Measurements from ENCODE around the gene TBX10. TPM values are rescaled to one million over a fixed set of nuclear protein-coding genes. Genes with fewer than 3 reads are reported as not detected.
"Not testable (repeated sequence)": the region's sequence is repeated elsewhere in the genome, so short reads cannot be mapped to it uniquely, and the experiment has no call there.

TBX10 gene
- total and polyA plus RNA-seq, 4 experiments from 2014 or later = not detected

DNA sequence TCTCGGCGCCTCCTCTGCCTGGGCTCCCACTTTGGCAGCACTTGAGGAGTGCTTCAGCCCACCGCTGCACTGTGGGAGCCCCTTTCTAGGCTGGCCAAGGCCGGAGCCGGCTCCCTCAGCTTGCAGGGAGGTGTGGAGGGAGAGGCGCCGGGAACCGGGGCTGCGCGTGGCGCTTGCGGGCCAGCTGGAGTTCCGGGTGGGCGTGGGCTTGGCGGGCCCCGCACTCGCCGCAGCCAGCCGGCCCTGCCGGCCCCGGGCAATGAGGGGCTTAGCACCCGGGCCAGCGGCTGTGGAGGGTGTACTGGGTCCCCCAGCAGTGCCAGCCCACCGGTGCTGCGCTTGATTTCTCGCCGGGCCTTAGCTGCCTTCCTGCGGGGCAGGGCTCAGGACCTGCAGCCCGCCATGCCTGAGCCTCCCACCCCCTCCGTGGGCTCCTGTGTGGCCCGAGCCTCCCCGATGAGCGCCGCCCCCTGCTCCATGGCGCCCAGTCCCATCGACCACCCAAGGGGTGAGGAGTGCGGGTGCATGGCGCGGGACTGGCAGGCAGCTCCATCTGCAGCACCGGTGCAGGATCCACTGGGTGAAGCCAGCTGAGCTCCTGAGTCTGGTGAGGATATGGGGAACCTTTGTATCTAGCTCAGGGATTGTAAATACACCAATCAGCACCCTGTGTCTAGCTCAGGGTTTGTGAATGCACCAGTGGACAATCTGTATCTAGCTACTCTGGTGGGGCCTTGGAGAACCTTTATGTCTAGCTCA, 20.5 kb downstream of the TBX10 start:
- H3K36me3 Mint-ChIP-seq; POLR2A ChIA-PET (ENCODE audit: partially characterized antibody); H3K4me3 Mint-ChIP-seq; H3K9me3 ChIP-seq (ENCODE audit: control insufficient read depth in 1 of 2, low read length in 2 of 2); H3K27ac Mint-ChIP-seq; H3K27me3 ChIP-seq (ENCODE audit: insufficient read depth, low read length); H3K4me3 ChIP-seq (ENCODE audit: low read length in 2 of 2); intact Hi-C loops (cut with micrococcal nuclease); H3K27me3 Mint-ChIP-seq; H3K36me3 ChIP-seq (ENCODE audit: insufficient read depth, low read length); H3K9me3 Mint-ChIP-seq; DNase-seq; H3K27ac ChIP-seq (ENCODE audit: low read depth, low read length): not testable (repeated sequence)
- H3K4me1 ChIP-seq (ENCODE audit: insufficient read depth, low read length) = peaks cover 22% of the 10 kb centered on the region
- H3K4me1 Mint-ChIP-seq = peaks cover 6 to 23% (median 10%) of the 10 kb centered on the region in 4 donors
- CTCF ChIA-PET (ENCODE audit: partially characterized antibody) = interaction anchor here (1.4 kb wide), 1 partner anchor 17 kb away, joined by 3 read pairs; no protein-coding TSS in a partner anchor

DNA sequence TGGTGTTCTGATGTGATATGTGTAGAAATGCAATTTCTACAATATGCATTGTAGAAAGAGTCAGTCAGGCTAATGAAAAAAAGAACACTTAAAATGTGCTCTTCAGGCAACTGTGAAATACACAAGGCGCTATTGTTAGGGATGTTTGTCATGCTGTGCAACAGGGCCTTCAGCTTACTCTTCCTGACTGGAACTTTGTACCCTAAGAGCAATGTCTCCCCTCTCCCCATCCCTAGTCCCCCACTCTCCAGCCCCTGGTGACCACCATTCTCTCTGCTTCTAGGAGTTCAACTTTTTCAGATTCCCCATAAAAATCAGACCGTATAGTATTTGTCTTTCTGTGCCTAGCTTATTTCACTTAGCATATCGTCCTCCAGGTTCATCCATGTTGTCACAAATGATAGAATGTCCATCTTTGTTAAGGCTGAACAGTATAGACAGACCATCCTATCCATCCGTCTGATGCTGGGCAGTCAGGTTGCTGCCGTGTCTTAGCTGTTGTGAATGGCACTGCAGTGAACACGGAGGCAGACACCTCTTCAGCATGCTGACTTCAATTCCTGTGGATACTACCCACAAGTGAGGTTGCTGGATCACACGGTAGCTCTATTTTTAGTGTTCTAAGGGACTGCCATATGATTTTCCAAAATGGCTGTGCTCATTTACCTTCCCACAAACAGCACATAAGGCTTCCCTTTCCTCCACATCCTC, 22.2 kb downstream of the TBX10 start:
- intact Hi-C loops (cut with micrococcal nuclease) = no loop called here
- Mint-ChIP-seq H3K9me3 (no peaks in the 10 kb centered on the region), H3K27ac (peak overlapping the region; percentile 39 to 86 (median 72)), H3K4me1 (peaks cover 13 to 32% (median 20%) of the 10 kb centered on the region in 4 donors), H3K4me3 (peak overlapping the region in 3 of 8 donors; percentile 25 to 49 (median 45)), H3K27me3 (peaks cover 0 to 2% of the 10 kb centered on the region in 2 donors), H3K36me3 (peaks cover 1 to 7% of the 10 kb centered on the region in 2 donors)
- Histone ChIP-seq H3K9me3 (ENCODE audit: control insufficient read depth in 1 of 2, low read length in 2 of 2) (no peaks in the 10 kb centered on the region), H3K27me3 (ENCODE audit: insufficient read depth, low read length) (no peaks in the 10 kb centered on the region), H3K4me3 (ENCODE audit: low read length in 2 of 2) (no peak overlapping the region), H3K27ac (ENCODE audit: low read depth, low read length) (no peak overlapping the region), H3K36me3 (ENCODE audit: insufficient read depth, low read length) (no peaks in the 10 kb centered on the region), H3K4me1 (ENCODE audit: insufficient read depth, low read length) (peaks cover 33% of the 10 kb centered on the region)
- ChIA-PET POLR2A (ENCODE audit: partially characterized antibody) (interaction anchor here (0.6 to 5.2 kb wide), 2 partner anchors 12 to 13 kb away, joined by 3 to 44 read pairs; partner anchors contain the start of gene NUDT8), CTCF (ENCODE audit: partially characterized antibody) (interaction anchor here (6.9 kb wide), 1 partner anchor 11 kb away, joined by 55 read pairs; the partner anchor contains the start of gene NUDT8)
- DNase-seq = no peak

DNA sequence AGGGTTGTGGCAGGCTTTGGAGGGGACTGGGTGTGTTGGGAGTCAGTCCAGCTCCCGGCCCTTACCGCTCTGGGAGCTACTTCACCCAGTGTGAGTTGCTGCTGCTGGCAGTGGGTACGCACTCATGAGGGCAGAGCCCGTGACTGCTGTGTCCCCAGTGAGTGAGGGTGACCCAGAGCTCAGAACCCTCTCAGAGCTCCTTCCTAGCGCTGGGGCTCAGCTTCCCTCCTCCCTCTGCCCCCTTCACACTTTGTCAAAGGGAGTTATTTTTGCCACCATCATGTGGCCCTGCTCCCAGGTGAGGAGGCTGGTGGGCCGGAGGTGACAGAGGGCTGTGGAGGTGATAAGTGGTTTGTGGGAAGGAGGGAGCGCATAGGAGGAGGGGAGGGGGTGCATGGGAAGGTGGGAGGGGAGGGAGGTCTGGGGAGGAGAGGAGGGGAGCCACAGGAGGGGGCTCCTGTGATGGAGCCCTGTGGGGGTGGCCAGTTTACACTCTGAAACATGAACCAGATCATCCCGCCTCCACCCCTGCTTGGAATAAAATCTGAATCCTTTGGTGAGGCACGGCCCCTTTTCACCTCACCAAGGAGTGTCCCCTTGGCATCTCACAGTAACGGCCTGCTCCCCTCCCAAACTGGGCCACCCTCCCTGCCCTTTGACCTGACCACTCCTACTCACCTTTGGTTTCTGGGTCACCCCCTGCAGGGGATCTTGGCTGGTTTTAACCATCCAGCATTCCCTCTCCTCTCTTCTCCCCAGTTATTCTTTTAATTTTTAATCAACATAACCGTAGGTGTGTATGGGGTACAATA, 22.9 kb downstream of the TBX10 start:
- Histone ChIP-seq H3K27ac (ENCODE audit: low read depth, low read length) (no peak overlapping the region), H3K27me3 (ENCODE audit: insufficient read depth, low read length) (no peaks in the 10 kb centered on the region), H3K36me3 (ENCODE audit: insufficient read depth, low read length) (peaks cover 5% of the 10 kb centered on the region), H3K4me1 (ENCODE audit: insufficient read depth, low read length) (peaks cover 33% of the 10 kb centered on the region), H3K9me3 (ENCODE audit: control insufficient read depth in 1 of 2, low read length in 2 of 2) (no peaks in the 10 kb centered on the region), H3K4me3 (ENCODE audit: low read length in 2 of 2) (no peak overlapping the region)
- no peak for DNase-seq
- intact Hi-C loops (cut with micrococcal nuclease) = no loop called here
- peaks cover 13 to 37% (median 20%) of the 10 kb centered on the region in 4 donors for H3K4me1 Mint-ChIP-seq
- H3K27ac Mint-ChIP-seq = peak overlapping the region in 6 of 7 donors; percentile 39 to 86 (median 64)
- peak overlapping the region in 5 of 8 donors; percentile 13 to 85 (median 25) for H3K4me3 Mint-ChIP-seq
- ChIA-PET POLR2A (ENCODE audit: partially characterized antibody) (interaction anchor here (1.3 to 5.2 kb wide), 2 partner anchors 13 to 180 kb away, joined by 3 to 44 read pairs; partner anchors contain the start of gene NUDT8), CTCF (ENCODE audit: partially characterized antibody) (interaction anchor here (0.8 to 6.9 kb wide), 4 partner anchors 9 to 234 kb away, joined by 3 to 55 read pairs (median 4); partner anchors contain the start of gene NUDT8)
- H3K27me3 Mint-ChIP-seq = peaks cover 0 to 2% of the 10 kb centered on the region in 2 donors
- peaks cover 4 to 11% of the 10 kb centered on the region in 2 donors for H3K36me3 Mint-ChIP-seq
- no peaks in the 10 kb centered on the region for H3K9me3 Mint-ChIP-seq

DNA sequence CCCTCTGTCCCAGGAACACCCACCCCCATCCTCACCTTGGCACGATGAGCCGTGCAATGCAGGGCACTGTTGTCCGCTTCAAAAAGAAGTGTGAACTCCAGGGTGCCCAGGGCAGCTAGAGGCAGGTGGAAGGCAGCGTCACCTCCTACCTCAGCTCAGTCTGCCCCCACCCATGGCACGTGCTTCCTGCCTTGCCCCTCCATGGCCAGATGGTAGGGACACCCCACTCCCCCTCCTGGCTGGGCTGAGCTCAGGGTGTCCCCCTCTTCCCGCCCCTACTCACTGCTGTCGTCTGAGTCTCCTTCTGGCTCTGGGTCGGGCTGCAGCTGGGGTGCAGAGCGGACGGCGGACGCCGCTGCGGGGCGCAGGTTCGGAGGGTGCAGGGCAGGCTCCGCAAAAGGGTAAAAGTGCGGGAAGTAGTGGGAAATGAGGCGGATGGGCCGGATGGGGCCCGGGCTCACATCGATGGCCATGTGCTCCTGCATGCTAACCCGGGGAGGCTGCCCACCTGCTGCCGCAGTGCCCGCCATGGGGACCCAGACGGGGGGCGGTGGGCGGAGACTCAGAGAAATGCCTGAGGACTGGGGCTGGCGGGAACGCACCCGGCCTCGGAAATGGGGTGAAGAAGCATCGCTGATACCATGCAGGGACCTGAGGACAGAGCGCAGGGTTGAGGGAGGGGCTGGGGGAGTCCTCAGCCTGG, 23.7 kb downstream of the TBX10 start:
- Mint-ChIP-seq H3K36me3 (peaks cover 4 to 15% of the 10 kb centered on the region in 2 donors), H3K27me3 (peaks cover 0 to 2% of the 10 kb centered on the region in 2 donors), H3K4me3 (peak overlapping the region in 5 of 8 donors; percentile 15 to 85 (median 73)), H3K4me1 (peaks cover 13 to 37% (median 20%) of the 10 kb centered on the region in 4 donors), H3K27ac (peak overlapping the region in 4 of 7 donors; percentile 36 to 85 (median 52)), H3K9me3 (no peaks in the 10 kb centered on the region)
- Histone ChIP-seq H3K9me3 (ENCODE audit: control insufficient read depth in 1 of 2, low read length in 2 of 2) (no peaks in the 10 kb centered on the region), H3K27ac (ENCODE audit: low read depth, low read length) (peak overlapping the region; percentile 25), H3K4me1 (ENCODE audit: insufficient read depth, low read length) (peaks cover 33% of the 10 kb centered on the region), H3K27me3 (ENCODE audit: insufficient read depth, low read length) (no peaks in the 10 kb centered on the region), H3K36me3 (ENCODE audit: insufficient read depth, low read length) (peaks cover 12% of the 10 kb centered on the region), H3K4me3 (ENCODE audit: low read length in 2 of 2) (no peak overlapping the region)
- CTCF ChIA-PET (ENCODE audit: partially characterized antibody) = interaction anchor here (0.8 to 6.9 kb wide), 6 partner anchors 8 to 234 kb away, joined by 3 to 55 read pairs (median 4); partner anchors contain the start of gene NUDT8
- intact Hi-C loops (cut with micrococcal nuclease) = loop anchor here (2.0 kb wide), 1 partner anchor 13 kb away; the partner anchor contains the start of gene NUDT8
- peak in 2 of 5 donors; percentile 19 to 25 for DNase-seq
- POLR2A ChIA-PET (ENCODE audit: partially characterized antibody) = interaction anchor here (1.3 to 5.2 kb wide), 3 partner anchors 14 to 179 kb away, joined by 3 to 44 read pairs (median 22); partner anchors contain the start of genes GSTP1 and NUDT8

DNA sequence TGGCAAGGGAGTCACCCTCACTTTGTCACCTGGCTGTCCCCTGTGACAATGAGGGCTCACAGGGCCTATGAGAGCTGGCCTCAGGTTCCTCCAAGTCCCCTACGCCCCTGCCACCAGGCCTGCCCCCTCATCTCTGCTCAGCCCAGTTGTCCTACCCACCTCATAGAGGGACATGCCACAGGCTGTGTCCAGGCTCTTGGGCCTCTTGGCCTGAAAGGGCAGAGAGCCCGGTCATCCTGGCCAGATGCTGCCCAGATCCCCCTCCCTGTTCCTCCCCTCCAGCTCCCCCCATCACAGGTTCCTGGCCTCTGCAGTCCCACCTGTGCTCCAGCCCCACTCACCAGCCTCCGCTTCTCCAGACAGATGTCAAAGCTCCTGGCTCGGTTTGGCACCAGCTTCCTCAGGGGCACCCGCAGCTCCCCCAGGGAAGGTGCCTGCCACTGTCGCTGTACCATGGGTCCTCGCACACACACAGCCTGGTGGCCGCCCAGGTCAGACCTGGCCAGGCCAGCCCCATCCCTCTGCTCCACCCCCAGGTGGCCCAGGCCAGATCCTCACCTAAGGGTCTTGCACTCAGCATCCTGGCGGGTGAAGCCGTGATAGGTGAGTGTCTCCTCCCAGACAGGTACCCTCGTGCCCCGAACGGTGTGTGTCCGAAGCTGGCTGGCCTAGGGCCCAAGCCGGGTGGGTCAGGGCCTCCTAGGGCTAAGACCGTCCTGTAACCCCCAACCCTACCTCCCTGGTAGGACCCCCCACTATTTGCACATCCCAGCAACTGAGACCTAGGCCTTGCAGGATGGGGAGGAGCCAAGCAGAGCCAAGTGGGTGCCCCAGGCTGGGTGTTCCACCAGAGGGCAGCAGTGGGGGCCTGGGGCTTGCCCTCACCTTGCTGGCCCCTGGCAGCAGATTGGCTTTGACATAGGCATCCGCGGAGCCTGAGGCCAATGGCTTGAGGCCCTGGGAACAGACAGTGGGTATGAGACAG, 24.5 kb downstream of the TBX10 start:
- intact Hi-C loops (cut with micrococcal nuclease) = loop anchor here (1.0 to 2.0 kb wide), 3 partner anchors 9 to 44 kb away; partner anchors contain the start of genes NDUFV1 and NUDT8
- peak overlapping the region; percentile 80 to 88 (median 85) for H3K4me3 Mint-ChIP-seq
- peaks cover 4 to 23% of the 10 kb centered on the region in 2 donors for H3K36me3 Mint-ChIP-seq
- peaks cover 21% of the 10 kb centered on the region for H3K36me3 ChIP-seq (ENCODE audit: insufficient read depth, low read length)
- no peaks in the 10 kb centered on the region for H3K27me3 ChIP-seq (ENCODE audit: insufficient read depth, low read length)
- H3K4me1 Mint-ChIP-seq = peaks cover 13 to 37% (median 20%) of the 10 kb centered on the region in 4 donors
- H3K9me3 Mint-ChIP-seq = no peaks in the 10 kb centered on the region
- POLR2A ChIA-PET (ENCODE audit: partially characterized antibody) = interaction anchor here (0.7 to 5.2 kb wide), 13 partner anchors 12 to 375 kb away, joined by 3 to 44 read pairs (median 4); partner anchors contain the start of genes ACY3, GSTP1, NUDT8 and POLD4
- peak in 3 of 5 donors; percentile 26 to 43 (median 42) for DNase-seq
- H3K27ac ChIP-seq (ENCODE audit: low read depth, low read length) = peak overlapping the region; percentile 94
- H3K27ac Mint-ChIP-seq = peak overlapping the region; percentile 97 to 99 (median 98)
- H3K4me3 ChIP-seq (ENCODE audit: low read length in 2 of 2) = peak overlapping the region; percentile 57 to 59
- H3K4me1 ChIP-seq (ENCODE audit: insufficient read depth, low read length) = peaks cover 33% of the 10 kb centered on the region
- peaks cover 0 to 2% of the 10 kb centered on the region in 2 donors for H3K27me3 Mint-ChIP-seq
- CTCF ChIA-PET (ENCODE audit: partially characterized antibody) = interaction anchor here (0.6 to 6.9 kb wide), 19 partner anchors 8 to 264 kb away, joined by 3 to 55 read pairs (median 4); partner anchors contain the start of genes ACY3, NUDT8 and POLD4
- no peaks in the 10 kb centered on the region for H3K9me3 ChIP-seq (ENCODE audit: control insufficient read depth in 1 of 2, low read length in 2 of 2)
